ENCODE results near the gene CDC42BPA. TPM values are rescaled to one million over a fixed set of nuclear protein-coding genes. Genes with fewer than 3 reads are reported as not detected.
"Not testable (repeated sequence)": the region's sequence is repeated elsewhere in the genome, so short reads cannot be mapped to it uniquely, and the experiment has no call there.

CDC42BPA gene
- total RNA-seq, 4 donors from 2014 or later, result 47.0 to 58.6 (median 54.8) TPM

DNA sequence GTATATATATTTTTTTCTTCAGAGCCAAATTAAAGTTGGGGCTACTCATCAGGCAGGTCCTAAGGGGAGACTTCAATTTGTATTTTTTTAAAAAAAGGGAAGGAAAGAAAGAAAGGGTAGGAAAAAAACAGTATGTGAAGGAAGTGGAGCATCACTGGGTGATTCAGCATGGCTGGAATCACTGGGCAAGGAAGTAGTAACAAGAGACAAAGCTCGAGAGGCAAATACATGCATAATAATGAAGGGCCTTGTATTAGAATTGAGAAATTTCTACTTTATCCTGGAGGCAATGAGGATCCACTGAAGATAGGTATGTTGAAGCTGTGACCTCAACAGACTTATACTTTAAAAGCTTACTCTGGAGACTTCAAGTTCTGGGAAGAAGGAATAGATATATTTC lies 193.8 kb downstream of the CDC42BPA start:
- no peak for DNase-seq (ENCODE audit: low spot score in 2 of 2)
- Histone ChIP-seq H3K36me3 (peaks cover 0 to 5% (median 0%) of the 10 kb centered on the region in 3 donors), H3K9me3 (no peaks in the 10 kb centered on the region), H3K27ac (no peak overlapping the region), H3K27me3 (no peaks in the 10 kb centered on the region), H3K4me3 (no peak overlapping the region), H3K4me1 (peaks cover 0 to 4% (median 0%) of the 10 kb centered on the region in 4 donors)
- 70 to 79% methylated on average over 1 of the region's 1 CpG for whole genome bisulfite sequencing, 2 donors
- no peak for TF ChIP-seq POLR2A (IDR thresholded peaks at IDR 0.05)

DNA sequence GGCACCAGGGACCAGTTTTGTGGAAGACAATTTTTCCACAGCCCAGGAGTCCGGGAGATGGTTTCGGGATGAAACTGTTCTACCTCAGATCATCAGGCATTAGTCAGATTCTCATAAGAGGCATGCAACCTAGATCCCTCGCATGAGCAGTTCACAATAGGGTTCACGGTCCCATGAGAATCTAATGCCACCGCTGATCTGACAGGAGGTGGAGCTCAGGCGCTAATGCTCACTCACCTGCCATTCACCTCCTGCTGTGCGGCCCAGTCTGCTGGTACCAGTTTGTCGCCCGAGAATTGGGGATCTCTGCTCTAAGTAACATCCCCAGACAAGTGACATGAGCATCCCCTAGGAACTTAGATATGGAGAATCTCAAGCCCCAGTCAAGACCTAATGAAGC lies 197.5 kb downstream of the CDC42BPA start:
- TF ChIP-seq, protein P1, sequence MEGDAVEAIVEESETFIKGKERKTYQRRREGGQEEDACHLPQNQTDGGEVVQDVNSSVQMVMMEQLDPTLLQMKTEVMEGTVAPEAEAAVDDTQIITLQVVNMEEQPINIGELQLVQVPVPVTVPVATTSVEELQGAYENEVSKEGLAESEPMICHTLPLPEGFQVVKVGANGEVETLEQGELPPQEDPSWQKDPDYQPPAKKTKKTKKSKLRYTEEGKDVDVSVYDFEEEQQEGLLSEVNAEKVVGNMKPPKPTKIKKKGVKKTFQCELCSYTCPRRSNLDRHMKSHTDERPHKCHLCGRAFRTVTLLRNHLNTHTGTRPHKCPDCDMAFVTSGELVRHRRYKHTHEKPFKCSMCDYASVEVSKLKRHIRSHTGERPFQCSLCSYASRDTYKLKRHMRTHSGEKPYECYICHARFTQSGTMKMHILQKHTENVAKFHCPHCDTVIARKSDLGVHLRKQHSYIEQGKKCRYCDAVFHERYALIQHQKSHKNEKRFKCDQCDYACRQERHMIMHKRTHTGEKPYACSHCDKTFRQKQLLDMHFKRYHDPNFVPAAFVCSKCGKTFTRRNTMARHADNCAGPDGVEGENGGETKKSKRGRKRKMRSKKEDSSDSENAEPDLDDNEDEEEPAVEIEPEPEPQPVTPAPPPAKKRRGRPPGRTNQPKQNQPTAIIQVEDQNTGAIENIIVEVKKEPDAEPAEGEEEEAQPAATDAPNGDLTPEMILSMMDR (IDR thresholded peaks at IDR 0.05), result no peak
- TF ChIP-seq EP300 (IDR thresholded peaks at IDR 0.05) (no peak), POLR2A (IDR thresholded peaks at IDR 0.05) (no peak)
- 90 to 96% methylated on average over 9 of the region's 9 CpGs for WGBS, 2 donors
- Histone ChIP-seq H3K4me1 (no peaks in the 10 kb centered on the region), H3K9me3 (no peaks in the 10 kb centered on the region), H3K27me3 (no peaks in the 10 kb centered on the region), H3K27ac (no peak overlapping the region), H3K4me3 (no peak overlapping the region), H3K36me3 (peaks cover 0 to under 1% (median 0%) of the 10 kb centered on the region in 3 donors)
- DNase-seq (ENCODE audit: low spot score in 2 of 2), result no peak

DNA sequence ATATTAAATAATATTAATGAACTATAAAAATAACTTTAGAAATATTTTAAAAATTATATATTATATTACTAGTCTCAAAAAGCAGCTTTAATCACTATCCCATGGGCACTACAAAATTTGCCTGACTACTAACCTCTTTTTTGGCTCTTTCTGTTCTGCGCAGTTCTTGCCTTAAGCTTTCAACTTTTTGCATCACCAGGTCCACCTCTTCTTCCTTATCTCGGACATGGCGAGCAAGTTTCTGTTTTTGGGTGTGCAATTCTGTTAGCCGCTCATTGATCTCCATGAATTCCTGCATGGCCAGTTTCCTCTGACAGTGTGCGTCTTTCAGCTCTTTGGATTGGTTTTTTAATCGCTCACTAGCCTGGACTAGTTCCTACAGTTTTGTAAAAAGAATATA lies 205.8 kb downstream of the CDC42BPA start:
- no peak for TF ChIP-seq EP300 (IDR thresholded peaks at IDR 0.05)
- TF ChIP-seq, protein P1 (IDR thresholded peaks at IDR 0.05), result no peak
- no peak for TF ChIP-seq POLR2A (IDR thresholded peaks at IDR 0.05)
- 95 to 97% methylated on average over 6 of the region's 6 CpGs for WGBS, 2 donors
- H3K27ac ChIP-seq, result no peak overlapping the region
- no peak overlapping the region for H3K4me3 ChIP-seq
- no peaks in the 10 kb centered on the region for H3K9me3 ChIP-seq
- H3K27me3 ChIP-seq, result no peaks in the 10 kb centered on the region
- H3K36me3 ChIP-seq, result peaks cover 0 to 32% (median 0%) of the 10 kb centered on the region in 3 donors
- no peaks in the 10 kb centered on the region for H3K4me1 ChIP-seq
- no peak for DNase-seq (ENCODE audit: low spot score in 2 of 2)

DNA sequence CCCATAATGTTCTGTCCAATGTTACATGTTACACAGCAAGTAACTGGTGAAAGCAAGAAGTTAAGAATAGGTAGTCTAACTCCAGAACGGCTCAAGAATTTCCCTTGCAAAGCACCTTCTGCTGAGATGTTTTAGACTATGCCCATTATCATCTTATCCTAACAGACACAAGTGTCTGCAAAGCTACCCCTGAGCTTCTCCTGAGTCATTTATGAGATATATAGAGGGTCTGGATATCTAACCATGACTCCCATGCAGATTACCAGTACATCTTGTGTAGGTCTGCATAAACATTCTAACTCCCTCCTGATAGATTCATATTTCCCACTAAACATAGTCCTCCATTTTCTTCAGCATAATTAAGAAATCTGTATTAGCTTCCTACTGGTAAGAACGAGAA lies 206.5 kb downstream of the CDC42BPA start:
- Histone ChIP-seq H3K27ac (no peak overlapping the region), H3K36me3 (peaks cover 0 to 40% (median 0%) of the 10 kb centered on the region in 3 donors), H3K4me3 (no peak overlapping the region), H3K27me3 (no peaks in the 10 kb centered on the region), H3K9me3 (peaks cover 0 to 2% (median 0%) of the 10 kb centered on the region in 4 donors), H3K4me1 (no peaks in the 10 kb centered on the region)
- DNase-seq (ENCODE audit: low spot score in 2 of 2), result no peak
- 89 to 90% methylated on average over 2 of the region's 2 CpGs for WGBS, 2 donors
- TF ChIP-seq EP300 (IDR thresholded peaks at IDR 0.05) (no peak), POLR2A (IDR thresholded peaks at IDR 0.05) (no peak)
- TF ChIP-seq, protein P1 (IDR thresholded peaks at IDR 0.05), result no peak

DNA sequence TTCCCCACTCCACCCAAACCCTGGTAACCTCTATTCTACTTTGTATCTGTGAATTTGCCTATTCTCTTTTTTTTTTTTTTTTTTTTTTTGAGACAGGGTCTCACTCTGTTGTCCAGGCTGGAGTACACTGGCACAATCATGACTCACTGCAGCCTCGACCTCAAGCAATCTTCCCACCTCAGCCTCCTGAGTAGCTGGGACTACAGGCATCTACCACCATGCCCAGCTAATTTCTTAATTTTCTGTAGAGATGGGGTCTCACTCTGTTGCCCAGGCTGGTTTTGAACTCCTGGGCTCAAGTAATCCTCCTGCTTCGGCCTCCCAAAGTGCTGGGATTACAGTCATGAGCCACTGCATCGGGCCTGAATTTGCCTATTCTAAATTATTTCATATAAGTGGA lies 213.0 kb downstream of the CDC42BPA start:
- H3K4me1 ChIP-seq; DNase-seq (ENCODE audit: low spot score in 2 of 2); H3K27ac ChIP-seq; H3K9me3 ChIP-seq; H3K4me3 ChIP-seq; H3K27me3 ChIP-seq: not testable (repeated sequence)
- H3K36me3 ChIP-seq, result peaks cover 0 to 31% (median 0%) of the 10 kb centered on the region in 3 donors
- WGBS, 2 donors, result 97 to 98% methylated on average over 3 of the region's 3 CpGs

DNA sequence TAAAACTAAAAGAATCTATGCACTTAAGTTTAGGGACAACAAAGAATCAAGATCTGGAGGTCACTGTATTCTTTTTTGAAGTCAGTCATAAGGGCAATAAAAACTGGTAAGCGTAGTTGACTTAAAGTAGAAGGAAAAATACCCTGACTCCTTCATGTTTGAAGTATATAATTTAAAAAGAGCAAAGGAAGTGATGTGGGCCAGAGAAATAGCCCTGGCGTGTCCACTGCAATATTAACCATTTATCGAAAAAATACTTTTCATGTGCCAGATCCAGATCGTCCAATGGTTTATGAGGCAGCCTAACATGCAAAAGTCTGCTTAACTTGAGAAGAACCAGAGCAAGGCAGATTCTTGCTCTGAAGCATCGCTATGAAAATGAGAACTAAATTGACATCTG lies 216.2 kb downstream of the CDC42BPA start:
- Histone ChIP-seq H3K36me3 (peaks cover 0 to 38% (median 0%) of the 10 kb centered on the region in 3 donors), H3K4me1 (no peaks in the 10 kb centered on the region), H3K9me3 (peaks cover 0 to 6% (median 0%) of the 10 kb centered on the region in 4 donors), H3K27me3 (no peaks in the 10 kb centered on the region), H3K27ac (no peak overlapping the region), H3K4me3 (no peak overlapping the region)
- DNase-seq (ENCODE audit: low spot score in 2 of 2), result no peak
- 92 to 94% methylated on average over 5 of the region's 5 CpGs for WGBS, 2 donors
- TF ChIP-seq, protein P1 (IDR thresholded peaks at IDR 0.05), result no peak
- TF ChIP-seq EP300 (IDR thresholded peaks at IDR 0.05), result no peak
